ENCODE data around the gene STN1.
A peak's percentile ranks its signal among the peaks of the same experiment; 100 is the strongest.

The STN1 gene

GRCh38 chr10:103921248-103921647 lies 3.3 kb upstream of the STN1 start:
- Histone ChIP-seq H3K27me3 (ENCODE audit: insufficient read depth, low read length) (no peaks in the 10 kb centered on the region), H3K36me3 (ENCODE audit: insufficient read depth, low read length) (peaks cover 1% of the 10 kb centered on the region), H3K79me2 (ENCODE audit: insufficient read depth, low read length) (no peaks in the 10 kb centered on the region), H4K20me1 (ENCODE audit: insufficient read depth, low read length) (no peaks in the 10 kb centered on the region), H3K27ac (ENCODE audit: low read depth, low read length, poor library complexity, severe bottlenecking) (no peak overlapping the region), H3K4me3 (ENCODE audit: low read depth, low read length, poor library complexity, severe bottlenecking) (no peak overlapping the region), H3K4me1 (ENCODE audit: insufficient read depth, low read length, severe bottlenecking) (peaks cover 28% of the 10 kb centered on the region), H3K4me2 (ENCODE audit: low read length) (peak overlapping the region; percentile 42; the same call in 1 of the 2 replicates), H3K9me3 (ENCODE audit: low read length) (no peaks in the 10 kb centered on the region), H3K9ac (ENCODE audit: low read length) (no peak overlapping the region), H2AFZ (ENCODE audit: low read length) (peak overlapping the region; percentile 91; the same call in 1 of the 2 replicates), H3K9me2 (ENCODE audit: low read depth, low read length) (no peaks in the 10 kb centered on the region), H3F3A (ENCODE audit: insufficient read depth, low read length) (no peaks in the 10 kb centered on the region)
- TF ChIP-seq EZH2 (IDR thresholded peaks at IDR 0.05; ENCODE audit: borderline replicate concordance, low read length): no peak
- TF ChIP-seq, protein P1, sequence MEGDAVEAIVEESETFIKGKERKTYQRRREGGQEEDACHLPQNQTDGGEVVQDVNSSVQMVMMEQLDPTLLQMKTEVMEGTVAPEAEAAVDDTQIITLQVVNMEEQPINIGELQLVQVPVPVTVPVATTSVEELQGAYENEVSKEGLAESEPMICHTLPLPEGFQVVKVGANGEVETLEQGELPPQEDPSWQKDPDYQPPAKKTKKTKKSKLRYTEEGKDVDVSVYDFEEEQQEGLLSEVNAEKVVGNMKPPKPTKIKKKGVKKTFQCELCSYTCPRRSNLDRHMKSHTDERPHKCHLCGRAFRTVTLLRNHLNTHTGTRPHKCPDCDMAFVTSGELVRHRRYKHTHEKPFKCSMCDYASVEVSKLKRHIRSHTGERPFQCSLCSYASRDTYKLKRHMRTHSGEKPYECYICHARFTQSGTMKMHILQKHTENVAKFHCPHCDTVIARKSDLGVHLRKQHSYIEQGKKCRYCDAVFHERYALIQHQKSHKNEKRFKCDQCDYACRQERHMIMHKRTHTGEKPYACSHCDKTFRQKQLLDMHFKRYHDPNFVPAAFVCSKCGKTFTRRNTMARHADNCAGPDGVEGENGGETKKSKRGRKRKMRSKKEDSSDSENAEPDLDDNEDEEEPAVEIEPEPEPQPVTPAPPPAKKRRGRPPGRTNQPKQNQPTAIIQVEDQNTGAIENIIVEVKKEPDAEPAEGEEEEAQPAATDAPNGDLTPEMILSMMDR (IDR thresholded peaks at IDR 0.05; ENCODE audit: low read length): no peak

- H3K4me1 ChIP-seq (ENCODE audit: insufficient read depth, low read length, severe bottlenecking): peaks cover 33% of the 10 kb centered on the region
- H3F3A ChIP-seq (ENCODE audit: insufficient read depth, low read length): no peaks in the 10 kb centered on the region
- TF ChIP-seq EZH2 (IDR thresholded peaks at IDR 0.05; ENCODE audit: borderline replicate concordance, low read length): no peak
- no peaks in the 10 kb centered on the region for H3K27me3 ChIP-seq (ENCODE audit: insufficient read depth, low read length)
- no peak overlapping the region for H3K4me3 ChIP-seq (ENCODE audit: low read depth, low read length, poor library complexity, severe bottlenecking)
- H4K20me1 ChIP-seq (ENCODE audit: insufficient read depth, low read length): no peaks in the 10 kb centered on the region
- no peak overlapping the region for H2AFZ ChIP-seq (ENCODE audit: low read length)
- H3K36me3 ChIP-seq (ENCODE audit: insufficient read depth, low read length): peaks cover 18% of the 10 kb centered on the region
- no peak overlapping the region for H3K4me2 ChIP-seq (ENCODE audit: low read length)
- H3K9me3 ChIP-seq (ENCODE audit: low read length): peaks cover 3% of the 10 kb centered on the region; the same call in 1 of the 2 replicates
- no peaks in the 10 kb centered on the region for H3K9me2 ChIP-seq (ENCODE audit: low read depth, low read length)
- H3K27ac ChIP-seq (ENCODE audit: low read depth, low read length, poor library complexity, severe bottlenecking): no peak overlapping the region
- no peaks in the 10 kb centered on the region for H3K79me2 ChIP-seq (ENCODE audit: insufficient read depth, low read length)
- H3K9ac ChIP-seq (ENCODE audit: low read length): no peak overlapping the region
These were observed 1.7 kb upstream of the STN1 start for GRCh38 chr10:103919648-103920025.

GRCh38 chr10:103917302-103918052 lies 507 bp downstream of the STN1 start:
- Histone ChIP-seq H2AFZ (ENCODE audit: low read length) (no peak overlapping the region), H3K27me3 (ENCODE audit: insufficient read depth, low read length) (no peaks in the 10 kb centered on the region), H3K4me2 (ENCODE audit: low read length) (peak overlapping the region; percentile 93), H3K4me1 (ENCODE audit: insufficient read depth, low read length, severe bottlenecking) (peaks cover 33% of the 10 kb centered on the region), H3K9me2 (ENCODE audit: low read depth, low read length) (no peaks in the 10 kb centered on the region), H3K9ac (ENCODE audit: low read length) (peak overlapping the region; percentile 86), H4K20me1 (ENCODE audit: insufficient read depth, low read length) (no peaks in the 10 kb centered on the region), H3K27ac (ENCODE audit: low read depth, low read length, poor library complexity, severe bottlenecking) (peak overlapping the region; percentile 56), H3K36me3 (ENCODE audit: insufficient read depth, low read length) (peaks cover 18% of the 10 kb centered on the region), H3F3A (ENCODE audit: insufficient read depth, low read length) (no peaks in the 10 kb centered on the region), H3K79me2 (ENCODE audit: insufficient read depth, low read length) (no peaks in the 10 kb centered on the region), H3K4me3 (ENCODE audit: low read depth, low read length, poor library complexity, severe bottlenecking) (peak overlapping the region; percentile 76), H3K9me3 (ENCODE audit: low read length) (peaks cover 3% of the 10 kb centered on the region; the same call in 1 of the 2 replicates)
- TF ChIP-seq, protein P1 (IDR thresholded peaks at IDR 0.05; ENCODE audit: low read length): no peak
- TF ChIP-seq EZH2 (IDR thresholded peaks at IDR 0.05; ENCODE audit: borderline replicate concordance, low read length): no peak

Measured in OCI-LY1 (cell line).